Fibroblast of pulmonary artery (primary cell): ENCODE results near the gene ESPN.

Experiments
- DNase-seq: peaks from one replicate; pipeline ENCODE4 v3.0.0-alpha.2; 2010; ENCODE audit warnings: low read depth
- H3K4me3 ChIP-seq: replicated peaks from 2 replicates; pipeline ENCODE4 v1.5.1; 2011; ENCODE audit warnings: low read depth, mild to moderate bottlenecking, control low read depth, low read length, moderate library complexity
- CTCF ChIP-seq: IDR thresholded peaks from 2 replicates; pipeline ENCODE4 v1.5.1; 2011; ENCODE audit warnings: mild to moderate bottlenecking, control low read depth, low read length, inconsistent platforms; ENCODE audit errors: missing control alignments

The ESPN gene

GRCh38 chr1:6424619-6425593 is at the start of gene ESPN:
ESPN (plus strand) TSS chr1:6424776; CDS start chr1:6424956, 180 bp downstream.
- TF ChIP-seq CTCF, result no peak
- DNase-seq, result no peak
- H3K4me3 ChIP-seq, result no peak within 1 kb of the TSS

- no peak overlapping the region for H3K4me3 ChIP-seq
- peak; percentile 21 for TF ChIP-seq CTCF
- no peak for DNase-seq
These were observed 46.4 kb upstream of the ESPN start for GRCh38 chr1:6378096-6378746.

GRCh38 chr1:6380037-6380436 is 44.5 kb upstream of the ESPN start:
- no peak for TF ChIP-seq CTCF
- no peak overlapping the region for H3K4me3 ChIP-seq
- no peak for DNase-seq

GRCh38 chr1:6384135-6384534 is 40.4 kb upstream of the ESPN start:
- no peak for TF ChIP-seq CTCF
- no peak overlapping the region for H3K4me3 ChIP-seq
- no peak for DNase-seq

- H3K4me3 ChIP-seq, result peak overlapping the region; percentile 55
- no peak for TF ChIP-seq CTCF
- DNase-seq, result peak; percentile 51
These were observed 39.6 kb upstream of the ESPN start for GRCh38 chr1:6384962-6385361.

- H3K4me3 ChIP-seq, result peak overlapping the region; percentile 55
- DNase-seq, result peak; percentile 92
- TF ChIP-seq CTCF, result no peak
These were observed 38.9 kb upstream of the ESPN start for GRCh38 chr1:6385488-6386191.
